Activated CD4-positive, alpha-beta T cell treated with anti-CD3 and anti-CD28 coated beads, Interleukin-10, Interleukin-2, amounts not matched to agents 100 ng/mL and 50 ng/mL, durations not matched to agents 16 hours and 8 hours (primary cell): ENCODE results near the gene SPACA6.
"Not testable (repeated sequence)": the region's sequence is repeated elsewhere in the genome, so short reads cannot be mapped to it uniquely, and the experiment has no call there.

Experiments
- DNase-seq: peaks from one replicate; pipeline ENCODE4 v3.0.0-alpha.2; 2020

Gene SPACA6

DNA sequence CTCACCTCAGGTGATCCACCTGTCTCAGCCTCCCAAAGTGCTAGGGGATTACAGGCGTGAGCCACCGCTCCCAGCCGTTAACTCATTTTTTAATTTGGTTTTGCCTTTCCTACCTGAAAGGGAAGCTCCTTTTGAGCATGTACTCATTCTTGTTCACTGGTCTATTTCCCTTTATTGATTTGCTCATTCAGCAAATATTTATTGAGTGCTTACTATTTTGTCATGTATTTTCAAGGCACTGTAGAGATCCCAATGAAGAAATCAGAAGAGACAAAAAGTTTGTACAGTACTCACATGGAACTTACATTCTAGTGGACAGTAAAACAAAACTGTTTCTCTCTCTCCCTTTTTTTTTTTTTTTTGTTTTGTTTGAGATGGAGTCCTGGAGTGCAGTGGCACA, 13.8 kb downstream of the SPACA6 start:
- no peak for DNase-seq

DNA sequence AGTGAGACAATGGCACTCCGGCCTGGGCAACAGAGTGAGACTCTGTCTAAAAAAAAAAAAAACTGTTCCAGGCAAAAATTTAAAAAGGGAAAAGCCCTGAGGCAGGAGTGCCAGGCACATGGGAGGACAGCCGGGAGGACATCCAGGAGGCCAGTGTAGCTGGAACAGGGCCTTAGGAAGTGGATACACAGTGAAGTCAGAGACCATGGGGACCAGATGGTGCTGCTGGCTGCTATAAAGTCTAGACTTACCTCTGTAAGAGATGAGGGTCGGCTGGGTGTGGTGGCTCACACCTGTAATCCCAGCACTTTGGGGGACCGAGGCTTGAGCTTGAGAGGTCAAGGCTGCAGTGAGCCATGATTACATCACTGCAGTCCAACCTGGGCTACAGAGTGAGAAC, 15.7 kb downstream of the SPACA6 start:
- no peak for DNase-seq

DNA sequence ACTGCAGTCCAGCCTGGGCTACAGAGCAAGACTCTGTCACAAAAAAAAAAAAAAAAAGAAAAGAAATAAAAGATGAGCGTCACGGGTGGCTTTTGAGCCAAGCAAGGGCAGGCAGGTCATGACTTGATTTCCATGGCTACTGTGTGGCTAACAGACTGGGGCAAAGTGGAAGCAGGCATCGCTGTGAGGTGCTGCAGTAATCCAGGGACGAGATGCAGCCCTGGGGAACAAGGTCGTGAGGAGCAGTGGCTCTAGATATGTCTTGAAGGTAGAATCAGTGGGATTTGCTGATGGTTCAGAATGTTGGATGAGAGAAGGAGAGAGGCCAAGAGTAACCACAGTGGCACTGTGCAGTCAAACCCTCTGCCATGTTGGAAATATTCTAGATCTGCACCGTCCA, 16.4 kb downstream of the SPACA6 start:
- DNase-seq: no peak

DNA sequence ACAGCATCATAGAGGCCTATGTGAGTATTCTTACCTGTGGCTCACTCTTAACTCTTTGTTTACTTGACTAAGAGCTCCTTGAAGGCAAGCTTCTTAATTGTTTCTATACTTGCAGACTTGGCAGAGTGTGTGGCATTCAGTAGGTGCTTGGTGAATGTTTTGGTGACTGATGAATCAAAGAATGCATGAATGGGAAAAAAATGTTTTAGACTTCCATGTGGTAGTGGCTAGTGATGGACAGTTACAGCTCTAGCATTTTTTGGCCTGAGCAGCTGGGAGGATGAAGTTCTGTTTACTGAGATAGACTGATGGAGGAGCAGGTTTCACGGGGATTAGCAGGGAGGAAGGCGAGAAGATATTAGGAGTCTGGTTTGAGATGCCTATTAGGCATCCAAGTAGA, 17.0 kb downstream of the SPACA6 start:
- DNase-seq: no peak

DNA sequence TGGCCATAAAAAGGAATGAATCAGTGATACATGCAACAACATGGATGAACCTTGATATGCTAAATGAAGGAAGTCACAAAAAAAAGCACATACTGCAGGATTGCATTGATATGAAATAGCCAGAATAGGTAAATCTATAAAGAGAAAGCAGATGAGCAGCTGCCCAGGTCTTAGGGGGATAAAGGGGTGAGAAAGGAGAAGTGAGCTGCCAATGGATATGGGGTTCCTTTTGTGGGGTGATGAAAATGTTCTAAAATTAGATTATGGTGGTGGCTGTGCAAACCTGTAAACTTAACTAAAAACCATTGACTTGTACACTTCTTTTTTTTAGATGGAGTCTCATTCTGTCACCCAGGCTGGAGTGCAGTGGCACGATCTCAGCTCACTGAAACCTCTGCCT, 18.6 kb downstream of the SPACA6 start:
- DNase-seq: no peak

DNA sequence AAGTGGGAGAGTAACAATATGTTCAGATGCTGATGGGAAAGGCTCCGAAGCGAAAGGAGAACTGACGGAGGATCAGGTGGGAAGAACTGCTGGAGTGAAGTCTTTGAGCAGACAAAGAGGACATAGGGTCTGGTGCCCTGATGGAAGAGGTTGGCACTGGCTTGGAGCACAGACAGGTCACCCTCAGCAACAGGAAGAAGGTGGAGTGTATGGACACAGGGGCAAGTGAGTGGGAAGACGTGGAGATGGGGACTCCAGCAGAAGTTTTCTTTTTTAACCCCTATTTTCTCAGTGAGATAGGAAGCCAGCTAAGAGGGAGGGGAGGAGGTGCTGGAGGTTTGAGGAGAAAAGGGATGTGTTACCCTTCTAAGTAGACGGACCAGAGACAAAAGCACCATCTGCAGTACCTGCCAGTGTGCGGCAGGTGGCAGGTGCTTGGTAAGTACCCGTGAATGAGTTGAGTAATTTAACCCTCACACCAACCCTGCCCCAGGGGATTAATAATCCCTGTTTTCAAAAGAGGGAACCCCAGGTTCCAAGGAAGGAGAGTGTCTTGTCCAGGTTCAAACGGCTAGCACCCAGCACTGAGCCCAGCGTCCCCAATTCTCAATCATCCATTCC, 19.4 kb downstream of the SPACA6 start:
- no peak for DNase-seq

DNA sequence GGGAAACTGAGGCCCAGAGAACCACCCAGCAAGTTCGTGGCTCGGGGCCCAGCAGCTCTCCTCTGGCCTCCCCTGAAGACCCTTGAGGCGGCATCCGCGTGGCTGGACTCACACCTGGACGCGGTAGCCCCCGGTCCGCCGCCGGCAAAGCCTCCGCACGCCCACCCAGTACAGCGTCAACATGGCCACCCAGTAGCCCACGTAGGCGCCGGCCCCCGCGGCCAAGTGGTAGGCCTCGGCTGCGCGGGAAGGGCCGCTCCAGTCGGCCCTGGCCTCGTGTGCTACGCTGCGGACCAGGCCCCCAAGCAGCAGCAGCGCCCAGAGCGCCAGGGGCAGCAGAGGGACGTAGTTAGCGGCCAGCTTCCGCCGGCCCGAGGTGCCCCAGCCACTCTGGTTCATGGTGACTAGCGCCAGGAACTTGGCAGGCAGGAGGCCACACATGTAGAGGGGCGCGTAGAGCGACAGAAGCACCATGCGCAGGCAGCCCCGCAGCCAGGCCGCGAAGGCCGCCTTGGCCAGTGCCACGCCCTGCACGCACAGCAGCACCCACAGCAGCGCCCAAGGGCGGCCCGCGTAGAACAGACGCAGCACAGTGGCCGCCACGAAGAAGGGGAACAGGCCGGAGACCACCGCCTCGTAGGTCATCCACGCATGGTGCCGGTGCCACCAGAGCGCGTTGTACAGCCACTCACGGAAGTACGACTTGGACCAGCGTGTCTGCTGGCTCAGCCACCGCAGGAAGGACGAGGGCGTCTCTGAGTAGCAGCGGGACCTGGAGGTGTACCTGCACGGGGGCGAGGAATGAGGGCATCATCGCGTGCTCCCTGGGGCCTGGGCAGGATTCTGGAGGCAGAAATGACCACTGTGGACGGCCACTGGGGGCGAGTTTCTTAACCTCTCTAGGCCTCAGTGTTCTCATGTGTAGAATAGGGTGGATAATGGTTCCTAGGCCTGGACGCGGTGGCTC, 20.5 kb downstream of the SPACA6 start:
- no peak for DNase-seq

DNA sequence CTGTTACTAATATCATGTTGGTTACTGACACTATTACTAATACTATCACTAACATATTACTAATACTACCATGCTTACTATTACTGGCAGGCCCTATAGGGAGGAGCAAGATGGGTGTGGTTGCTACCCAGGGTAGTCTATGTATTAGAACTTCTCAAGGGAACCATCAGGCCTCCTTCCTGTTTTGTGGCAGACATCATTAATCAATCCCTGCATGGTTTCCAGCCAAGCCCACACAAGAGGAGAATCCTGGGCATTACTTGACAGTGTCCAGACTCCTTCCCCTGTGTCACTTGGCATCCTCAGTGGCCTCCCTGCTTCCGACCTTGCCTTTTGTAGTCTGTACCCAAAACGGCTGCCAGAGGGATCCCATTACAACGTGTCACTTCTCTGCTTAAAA, 21.7 kb downstream of the SPACA6 start:
- no peak for DNase-seq

DNA sequence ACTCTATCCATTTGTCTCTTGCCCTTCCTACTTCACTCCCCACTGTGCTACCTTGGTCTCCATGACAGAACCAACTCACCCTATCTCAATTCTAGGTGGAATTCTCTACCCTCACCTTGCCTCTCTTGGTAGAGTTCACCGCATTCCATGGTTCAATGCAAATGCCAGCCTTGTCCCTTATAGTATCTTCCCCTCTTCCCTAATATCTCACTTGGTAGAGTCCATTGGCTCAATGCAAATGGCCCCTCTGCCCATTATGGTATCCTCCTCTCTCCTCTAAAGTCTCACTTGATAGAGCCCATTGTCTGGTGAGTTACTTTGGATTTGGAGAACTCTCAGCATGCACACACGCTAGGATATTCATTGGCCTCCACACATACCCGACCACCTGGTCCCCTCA, 22.7 kb downstream of the SPACA6 start:
- DNase-seq: no peak

DNA sequence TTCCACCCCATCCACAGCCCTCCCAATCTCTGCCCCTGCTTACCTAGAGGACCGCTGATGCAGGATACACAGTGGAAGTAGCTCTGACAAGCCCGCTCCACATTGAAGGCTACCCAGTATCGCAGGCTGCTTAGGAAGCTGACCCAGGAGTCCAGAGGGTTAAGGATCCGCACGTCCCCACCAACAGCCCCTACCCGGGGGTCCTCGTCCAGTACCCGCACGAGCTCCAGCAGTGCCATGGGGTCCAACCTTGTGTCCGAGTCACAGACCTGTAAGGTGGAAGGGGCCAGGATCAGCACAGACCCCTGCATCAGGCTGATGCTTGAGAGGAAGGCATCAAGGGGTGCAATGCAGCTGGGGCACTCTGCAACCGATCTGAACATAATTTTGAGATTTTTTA, 23.8 kb downstream of the SPACA6 start:
- no peak for DNase-seq

DNA sequence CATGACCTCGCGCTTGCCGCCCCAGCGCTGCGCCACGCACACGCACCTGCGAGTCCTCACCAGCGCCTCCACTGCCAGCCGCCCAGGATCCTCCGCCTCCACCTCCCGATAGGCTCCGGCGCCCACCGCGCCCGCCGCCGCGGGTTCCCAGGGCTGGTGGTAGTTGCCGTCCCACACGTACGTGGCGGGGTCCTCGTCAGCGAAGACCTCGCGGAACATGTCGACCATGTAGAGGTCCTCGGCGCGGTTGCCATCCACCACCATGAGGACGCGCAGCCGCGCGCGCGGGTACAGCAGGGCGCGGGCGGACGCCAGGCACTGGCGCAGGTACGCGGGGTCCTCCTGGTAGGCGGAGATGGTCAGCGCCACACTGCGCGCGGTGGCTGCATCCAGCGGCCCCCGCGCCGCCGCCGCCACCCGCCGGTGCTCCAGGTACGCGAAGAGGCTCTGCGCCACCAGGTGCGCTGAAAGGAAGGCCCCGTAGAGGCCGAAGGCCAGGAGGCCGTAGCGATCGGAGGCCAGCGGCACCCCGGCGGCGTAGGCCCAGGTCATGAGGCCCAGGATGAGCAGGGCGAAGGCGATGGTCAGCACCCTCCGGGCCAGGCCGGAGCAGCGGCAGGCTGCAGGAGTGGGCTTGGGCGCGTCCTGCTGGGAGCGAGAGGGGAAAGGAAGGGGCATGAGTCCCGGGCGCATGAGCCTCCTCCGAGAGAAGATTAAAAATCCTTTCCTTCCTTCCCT, 26.3 kb downstream of the SPACA6 start:
- no peak for DNase-seq

DNA sequence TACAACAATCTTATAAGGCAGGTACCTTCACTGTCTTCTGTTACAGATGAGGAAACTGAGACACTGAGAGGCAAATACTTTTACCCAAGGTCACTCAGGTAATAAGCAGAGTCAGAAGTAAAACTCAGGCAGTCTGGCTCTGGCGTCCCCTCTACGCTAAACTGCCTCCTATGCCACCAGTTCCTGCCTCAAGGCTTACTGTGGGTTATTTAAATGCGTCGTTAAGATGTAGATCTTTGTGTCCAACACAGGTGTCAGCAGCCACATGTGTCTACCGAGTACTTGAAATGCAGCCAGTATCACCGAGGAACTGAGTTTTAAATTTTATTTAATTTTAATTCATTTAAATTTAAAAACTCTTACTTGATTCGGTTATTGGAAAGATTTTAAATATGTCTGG, 28.8 kb downstream of the SPACA6 start:
- no peak for DNase-seq

DNA sequence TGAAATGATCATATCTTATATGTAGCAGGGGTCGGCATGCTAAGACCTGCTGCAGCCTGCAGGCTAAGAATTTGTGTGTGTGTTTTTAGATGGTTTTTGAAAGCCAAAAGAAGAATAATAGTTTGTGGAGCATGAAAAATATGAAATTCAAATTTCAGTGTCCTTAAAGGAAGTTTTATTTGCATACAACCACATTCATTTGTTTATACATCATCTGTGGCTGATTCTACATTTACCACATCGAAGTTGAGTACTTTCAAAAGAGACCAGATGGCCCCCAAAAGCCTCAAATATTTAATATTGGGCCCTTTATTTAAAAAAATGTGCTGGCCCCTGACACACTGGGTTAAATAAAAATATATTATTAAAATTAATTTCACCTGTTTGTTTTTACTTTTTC, 29.4 kb downstream of the SPACA6 start:
- DNase-seq: no peak

DNA sequence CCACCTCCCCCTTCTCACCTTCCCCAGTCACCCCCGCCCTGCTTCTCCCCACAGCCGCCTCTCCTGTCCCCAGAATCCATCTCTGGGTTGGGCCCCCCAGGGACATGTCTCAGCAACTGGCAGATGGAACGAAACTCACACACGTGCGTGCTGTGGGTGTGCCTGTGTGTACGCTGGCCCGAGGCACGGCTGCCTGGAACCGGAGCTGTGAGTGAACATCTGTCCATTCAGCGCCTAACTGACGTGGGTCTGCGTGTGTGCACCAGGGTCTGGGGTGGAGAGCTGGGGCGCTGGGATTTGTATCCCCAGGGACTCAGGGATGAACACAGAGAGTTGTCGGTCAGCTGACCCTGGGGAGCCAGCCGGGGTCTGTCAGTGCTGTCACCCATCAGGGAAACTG, 31.4 kb downstream of the SPACA6 start:
- no peak for DNase-seq

DNA sequence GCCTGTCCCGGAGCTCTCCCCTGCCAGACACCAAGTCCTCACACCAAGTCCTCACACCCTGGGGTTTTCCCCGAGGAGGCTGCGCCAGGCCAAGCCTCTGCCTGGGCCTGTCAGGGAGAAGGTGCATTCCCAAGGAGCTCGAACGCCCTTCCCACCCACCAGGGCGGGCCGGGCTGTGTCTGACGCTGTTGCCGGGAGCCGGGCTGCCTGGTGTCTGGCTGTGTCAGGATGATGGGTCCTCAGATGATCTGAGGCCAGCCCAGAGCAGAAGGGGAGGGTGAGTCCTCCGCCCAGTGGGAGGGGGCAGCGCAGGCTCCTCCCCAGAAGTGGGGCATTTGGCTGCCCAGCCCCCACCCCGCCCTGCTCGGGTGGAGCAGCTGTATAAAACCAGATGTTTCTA, 32.9 kb downstream of the SPACA6 start:
- no peak for DNase-seq

DNA sequence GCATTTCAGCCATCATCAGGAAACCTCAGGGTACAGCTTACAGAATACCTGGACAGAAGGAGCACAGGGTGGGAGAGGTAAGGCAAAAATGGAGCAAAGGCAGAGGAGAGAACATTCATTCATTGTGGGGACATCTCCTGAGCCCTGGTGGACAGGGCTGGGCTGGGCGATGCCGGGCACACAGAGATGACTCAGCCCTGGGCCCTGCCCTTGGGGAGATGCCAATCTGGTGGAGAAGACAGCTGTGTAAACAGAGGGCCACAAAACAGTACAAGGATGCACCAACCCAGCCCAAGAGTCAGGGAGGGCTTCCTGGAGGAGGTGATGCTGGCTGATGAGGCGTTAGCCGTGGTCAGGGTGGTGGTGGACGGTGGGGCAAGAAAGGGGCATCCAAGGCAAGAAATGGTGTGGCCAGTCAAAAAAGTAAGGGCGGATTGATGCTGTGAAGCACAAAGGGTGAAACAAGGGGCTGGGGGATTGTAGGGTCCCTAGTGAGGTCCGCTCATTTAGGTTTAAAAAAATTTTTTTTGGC, 34.3 kb downstream of the SPACA6 start:
- DNase-seq: no peak

DNA sequence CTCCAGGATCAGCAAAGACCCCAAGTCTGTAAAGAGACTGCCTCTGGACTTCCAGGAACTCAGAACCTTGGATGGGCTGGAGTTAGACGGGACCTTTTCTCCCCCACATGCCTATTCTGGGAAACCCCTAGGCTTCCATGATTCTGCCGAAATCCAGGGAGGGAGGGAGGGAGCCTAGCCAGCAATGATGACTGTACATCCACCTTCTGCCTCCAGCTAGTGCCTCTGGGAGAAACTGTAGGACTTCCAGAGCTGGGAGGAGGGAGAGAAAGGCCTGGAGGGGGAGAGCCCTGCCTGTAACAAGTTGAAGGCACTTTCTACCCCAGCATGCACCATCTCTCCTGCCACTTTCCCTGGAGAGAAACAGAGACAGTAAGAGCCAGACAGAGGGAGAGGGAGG, 36.7 kb downstream of the SPACA6 start:
- DNase-seq: no peak

DNA sequence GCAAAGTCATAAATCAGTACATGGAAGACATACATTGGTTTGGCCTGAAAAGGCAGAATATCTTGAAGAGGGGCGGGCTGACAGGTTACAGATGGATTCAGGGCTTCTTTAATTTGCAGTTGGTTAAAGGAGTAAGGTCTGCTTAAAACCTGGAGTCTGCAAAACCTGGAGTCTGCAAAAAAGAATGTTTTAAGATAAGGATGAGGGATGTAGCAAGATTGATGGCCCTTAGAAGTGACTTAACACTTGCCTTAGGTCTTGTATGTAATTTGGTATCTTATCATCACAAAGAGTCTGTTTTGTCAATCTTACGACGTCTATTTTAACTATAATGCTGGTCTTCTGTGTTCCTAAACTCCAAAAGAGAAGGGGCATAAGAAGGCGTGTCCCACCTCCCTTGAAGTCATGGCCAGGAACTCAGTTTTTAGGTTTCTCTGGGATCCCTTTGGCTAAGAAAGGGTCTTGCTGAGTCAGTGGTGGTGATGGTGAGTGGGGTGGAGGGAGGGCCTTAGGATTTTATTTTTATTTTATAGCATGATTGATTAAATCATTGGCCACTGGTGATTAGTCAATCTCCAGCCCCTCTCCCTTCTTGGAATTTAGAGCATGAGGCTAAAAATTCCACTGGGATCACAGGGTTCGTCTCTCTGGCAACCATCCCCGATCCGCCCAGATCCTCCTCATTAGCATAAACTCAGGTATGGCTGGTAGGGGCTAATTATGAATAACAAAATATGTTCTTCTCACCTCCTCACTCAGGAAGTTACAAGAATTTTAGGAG, 40.8 kb downstream of the SPACA6 start:
- no peak for DNase-seq

DNA sequence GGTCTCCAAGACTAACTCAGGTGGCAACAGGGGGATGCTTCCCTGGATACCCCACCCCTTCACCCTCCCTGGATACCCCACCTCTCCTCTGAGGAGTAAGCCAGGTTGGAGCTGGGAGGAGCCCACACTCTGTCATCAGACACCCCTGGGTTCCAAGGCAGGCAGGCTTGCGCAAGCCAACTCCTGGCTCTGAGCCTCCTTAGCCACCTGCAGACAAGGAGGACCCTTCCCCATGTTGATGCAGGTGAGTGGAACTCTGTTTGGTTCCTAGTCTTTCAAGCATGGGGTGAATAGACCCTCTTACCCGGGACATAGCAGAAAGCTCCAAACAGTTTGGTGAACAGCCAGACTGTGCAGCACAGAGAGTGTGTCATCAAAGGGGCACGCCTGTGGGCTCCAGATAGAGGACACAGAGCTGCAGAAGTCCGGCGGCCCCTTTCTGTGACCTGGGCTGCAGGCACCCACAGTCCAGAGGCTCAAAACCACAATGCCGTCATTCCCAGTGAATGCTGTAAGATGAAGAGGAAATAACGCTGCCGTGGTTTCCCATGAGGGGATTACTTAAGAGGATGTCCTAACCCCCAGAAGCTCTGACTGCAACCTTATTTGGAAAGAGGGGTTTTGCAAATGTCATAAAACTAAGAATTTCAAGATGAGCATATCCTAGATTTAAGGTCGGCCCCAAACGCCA, 42.8 kb downstream of the SPACA6 start:
- DNase-seq: no peak

DNA sequence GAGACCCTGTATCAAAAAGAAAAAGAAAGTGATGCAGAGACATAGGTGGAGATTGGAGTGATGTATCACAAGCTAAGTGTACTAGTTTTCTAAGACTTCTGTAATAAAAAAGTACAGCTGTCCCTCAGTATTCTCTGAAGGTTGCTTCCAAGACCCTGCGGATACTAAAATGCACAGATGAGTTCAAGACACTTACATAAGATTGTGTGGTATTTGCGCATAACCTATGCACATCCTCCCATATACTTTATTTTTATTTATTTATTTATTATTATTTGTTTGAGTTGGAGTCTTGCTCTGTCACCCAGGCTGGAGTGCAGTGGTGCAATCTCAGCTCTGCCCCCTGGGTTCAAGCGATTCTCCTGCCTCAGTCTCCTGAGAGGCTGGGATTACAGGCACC, 44.3 kb downstream of the SPACA6 start:
- no peak for DNase-seq

DNA sequence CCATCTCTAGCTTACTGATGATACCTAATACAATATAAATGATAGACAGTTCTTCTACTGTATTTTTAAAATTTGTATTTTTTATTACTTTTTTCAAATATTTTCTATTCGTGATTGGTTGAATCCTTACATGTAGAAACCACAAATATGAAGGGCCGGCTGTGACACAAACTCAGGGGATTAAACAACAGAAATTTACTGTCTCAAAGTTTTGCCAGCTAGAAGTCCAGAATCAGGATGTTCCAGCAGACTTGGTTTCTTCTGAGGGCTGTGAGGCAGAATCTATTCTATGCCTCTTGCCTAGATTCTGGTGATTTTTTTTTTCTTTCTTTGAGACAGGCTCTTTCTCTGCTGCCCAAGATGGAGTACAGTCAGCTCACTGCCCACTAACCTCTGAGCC, 44.8 kb downstream of the SPACA6 start:
- DNase-seq: no peak

DNA sequence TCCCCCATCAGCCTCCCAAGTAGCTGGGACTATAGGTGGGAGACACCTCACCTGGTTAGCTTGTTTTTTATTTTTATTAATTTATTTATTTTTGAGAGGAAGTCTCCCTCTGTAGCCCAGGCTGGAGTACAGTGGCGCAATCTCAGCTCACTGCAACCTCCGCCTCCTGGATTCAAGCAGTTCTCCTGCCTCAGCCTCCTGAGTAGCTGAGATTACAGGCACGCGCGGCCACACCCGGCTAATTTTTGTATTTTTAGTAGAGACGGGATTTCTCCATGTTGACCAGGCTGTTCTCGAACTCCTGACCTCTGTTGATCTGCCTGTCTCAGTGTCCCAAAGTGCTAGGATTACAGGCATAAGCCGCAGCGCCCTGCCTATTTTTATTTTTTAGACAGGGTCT, 45.4 kb downstream of the SPACA6 start:
- not testable (repeated sequence) for DNase-seq
